Measurements from ENCODE around the gene LIMA1. TPM values are rescaled to one million over a fixed set of nuclear protein-coding genes. Genes with fewer than 3 reads are reported as not detected.

The LIMA1 gene
- total and polyA plus RNA-seq, 9 of the 15 experiments (the other 6 are each of a cell fraction or from before 2014, with no cell fraction given): 20.2 to 37.8 (median 27.3) TPM

DNA sequence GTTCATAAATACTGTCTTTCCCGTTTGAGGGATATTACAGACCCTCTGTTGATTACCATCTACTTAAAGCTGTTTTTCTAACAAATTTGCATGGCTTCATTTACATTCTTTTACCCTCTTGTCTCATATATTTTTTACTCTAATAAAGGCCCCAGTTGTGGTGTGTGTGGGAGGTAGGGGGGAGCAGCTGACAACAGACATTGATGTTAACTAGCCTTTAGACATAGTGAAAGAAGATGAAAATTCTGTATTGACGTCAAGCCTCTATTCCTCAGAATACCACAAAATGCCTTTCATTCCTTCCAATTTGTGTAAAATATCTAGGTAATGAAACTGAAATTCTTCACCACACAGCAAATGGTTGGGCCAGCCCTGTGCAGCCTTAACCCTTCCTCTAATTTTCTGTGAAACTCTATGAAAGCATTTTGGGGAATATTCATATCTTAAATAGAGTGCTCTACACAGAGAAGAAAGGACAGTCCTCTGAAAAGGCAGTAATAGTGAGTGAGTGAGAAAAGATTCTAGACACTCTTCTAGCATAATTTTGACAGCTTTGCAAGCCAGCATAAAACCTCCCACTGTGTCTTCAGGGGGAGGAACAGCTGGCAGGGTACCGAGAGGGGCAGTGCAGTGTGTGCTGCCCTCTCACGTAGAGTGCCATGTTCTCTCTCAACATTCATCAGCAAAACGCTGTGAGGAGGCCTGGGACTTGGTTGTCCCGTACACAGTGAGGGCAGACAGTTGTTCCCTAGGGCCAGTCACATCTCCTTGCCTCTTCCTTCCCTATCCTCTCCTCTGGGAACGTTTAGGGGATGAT is 96.0 kb downstream of the LIMA1 start:
- 44% methylated on average over 7 of the region's 7 CpGs for WGBS (ENCODE audit: insufficient coverage, low coverage, missing lambda C conversion rate)
- POLR2A ChIA-PET: interaction anchor here (0.6 kb wide), 1 partner anchor 55 kb away, joined by 3 read pairs; no protein-coding TSS in a partner anchor
- no peak for DNase-seq (ENCODE audit: extremely low read depth in 1 of 4, low spot score in 3 of 4)
- no peaks in the 10 kb centered on the region for H3K9me1 ChIP-seq (ENCODE audit: control insufficient read depth, insufficient read depth, low read length)
- CTCF ChIA-PET (ENCODE audit: low intra/inter-chr PET ratio): no interaction called here
- no peaks in the 10 kb centered on the region for H3K79me2 ChIP-seq (ENCODE audit: control insufficient read depth, insufficient read depth, low read length)
- no peak overlapping the region for H2AFZ ChIP-seq (ENCODE audit: low read depth, low read length)
- no peaks in the 10 kb centered on the region for H3K9me3 ChIP-seq (replicated peaks; ENCODE audit: control insufficient read depth, insufficient read depth, low read depth, low read length)
- H3K4me3 ChIP-seq: no peak overlapping the region
- no peaks in the 10 kb centered on the region for H4K20me1 ChIP-seq (replicated peaks; ENCODE audit: control insufficient read depth, insufficient read depth, low read length)
- FAIRE-seq: no peak
- 0 out of 5 replicates have a peak, but pooled peaks cover 0 to 4% of the 10 kb centered on the region in 2 experiments for H3K4me1 ChIP-seq (replicated peaks in 1 of 2; ENCODE audit: control insufficient read depth in 2 of 2, insufficient read depth in 2 of 2, low read length in 2 of 2)
- no TSS peak for BruUV-seq (replicated peaks)
- H3K4me2 ChIP-seq (ENCODE audit: insufficient read depth, low read length): no peak overlapping the region
- intact Hi-C loops (cut with micrococcal nuclease): no loop called here
- in situ Hi-C loops (cut with MboI): no loop called here
- TF ChIP-seq SNRNP70 (optimal IDR thresholded peaks at IDR 0.05; ENCODE audit: low read depth, low read length) (no peak), HSF4 (CRISPR knock-in tag; IDR thresholded peaks at IDR 0.05; ENCODE audit: borderline replicate concordance) (no peak), MCM3 (IDR thresholded peaks at IDR 0.05) (no peak), NCOA4 (IDR thresholded peaks at IDR 0.05; ENCODE audit: partially characterized antibody) (no peak), ZNF584 (CRISPR knock-in tag; IDR thresholded peaks at IDR 0.05; ENCODE audit: low read depth) (no peak), TCF7 (IDR thresholded peaks at IDR 0.05; ENCODE audit: borderline replicate concordance) (no peak), PRMT5 (CRISPR knock-in tag; IDR thresholded peaks at IDR 0.05) (no peak), SIRT6 (IDR thresholded peaks at IDR 0.05; ENCODE audit: low read depth, low read length) (no peak)
- TF ChIP-seq, protein P1, sequence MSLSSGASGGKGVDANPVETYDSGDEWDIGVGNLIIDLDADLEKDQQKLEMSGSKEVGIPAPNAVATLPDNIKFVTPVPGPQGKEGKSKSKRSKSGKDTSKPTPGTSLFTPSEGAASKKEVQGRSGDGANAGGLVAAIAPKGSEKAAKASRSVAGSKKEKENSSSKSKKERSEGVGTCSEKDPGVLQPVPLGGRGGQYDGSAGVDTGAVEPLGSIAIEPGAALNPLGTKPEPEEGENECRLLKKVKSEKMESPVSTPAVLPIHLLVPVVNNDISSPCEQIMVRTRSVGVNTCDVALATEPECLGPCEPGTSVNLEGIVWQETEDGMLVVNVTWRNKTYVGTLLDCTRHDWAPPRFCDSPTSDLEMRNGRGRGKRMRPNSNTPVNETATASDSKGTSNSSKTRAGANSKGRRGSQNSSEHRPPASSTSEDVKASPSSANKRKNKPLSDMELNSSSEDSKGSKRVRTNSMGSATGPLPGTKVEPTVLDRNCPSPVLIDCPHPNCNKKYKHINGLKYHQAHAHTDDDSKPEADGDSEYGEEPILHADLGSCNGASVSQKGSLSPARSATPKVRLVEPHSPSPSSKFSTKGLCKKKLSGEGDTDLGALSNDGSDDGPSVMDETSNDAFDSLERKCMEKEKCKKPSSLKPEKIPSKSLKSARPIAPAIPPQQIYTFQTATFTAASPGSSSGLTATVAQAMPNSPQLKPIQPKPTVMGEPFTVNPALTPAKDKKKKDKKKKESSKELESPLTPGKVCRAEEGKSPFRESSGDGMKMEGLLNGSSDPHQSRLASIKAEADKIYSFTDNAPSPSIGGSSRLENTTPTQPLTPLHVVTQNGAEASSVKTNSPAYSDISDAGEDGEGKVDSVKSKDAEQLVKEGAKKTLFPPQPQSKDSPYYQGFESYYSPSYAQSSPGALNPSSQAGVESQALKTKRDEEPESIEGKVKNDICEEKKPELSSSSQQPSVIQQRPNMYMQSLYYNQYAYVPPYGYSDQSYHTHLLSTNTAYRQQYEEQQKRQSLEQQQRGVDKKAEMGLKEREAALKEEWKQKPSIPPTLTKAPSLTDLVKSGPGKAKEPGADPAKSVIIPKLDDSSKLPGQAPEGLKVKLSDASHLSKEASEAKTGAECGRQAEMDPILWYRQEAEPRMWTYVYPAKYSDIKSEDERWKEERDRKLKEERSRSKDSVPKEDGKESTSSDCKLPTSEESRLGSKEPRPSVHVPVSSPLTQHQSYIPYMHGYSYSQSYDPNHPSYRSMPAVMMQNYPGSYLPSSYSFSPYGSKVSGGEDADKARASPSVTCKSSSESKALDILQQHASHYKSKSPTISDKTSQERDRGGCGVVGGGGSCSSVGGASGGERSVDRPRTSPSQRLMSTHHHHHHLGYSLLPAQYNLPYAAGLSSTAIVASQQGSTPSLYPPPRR (CRISPR knock-in tag; IDR thresholded peaks at IDR 0.05; ENCODE audit: borderline replicate concordance): no peak
- TF ChIP-seq, protein P2, sequence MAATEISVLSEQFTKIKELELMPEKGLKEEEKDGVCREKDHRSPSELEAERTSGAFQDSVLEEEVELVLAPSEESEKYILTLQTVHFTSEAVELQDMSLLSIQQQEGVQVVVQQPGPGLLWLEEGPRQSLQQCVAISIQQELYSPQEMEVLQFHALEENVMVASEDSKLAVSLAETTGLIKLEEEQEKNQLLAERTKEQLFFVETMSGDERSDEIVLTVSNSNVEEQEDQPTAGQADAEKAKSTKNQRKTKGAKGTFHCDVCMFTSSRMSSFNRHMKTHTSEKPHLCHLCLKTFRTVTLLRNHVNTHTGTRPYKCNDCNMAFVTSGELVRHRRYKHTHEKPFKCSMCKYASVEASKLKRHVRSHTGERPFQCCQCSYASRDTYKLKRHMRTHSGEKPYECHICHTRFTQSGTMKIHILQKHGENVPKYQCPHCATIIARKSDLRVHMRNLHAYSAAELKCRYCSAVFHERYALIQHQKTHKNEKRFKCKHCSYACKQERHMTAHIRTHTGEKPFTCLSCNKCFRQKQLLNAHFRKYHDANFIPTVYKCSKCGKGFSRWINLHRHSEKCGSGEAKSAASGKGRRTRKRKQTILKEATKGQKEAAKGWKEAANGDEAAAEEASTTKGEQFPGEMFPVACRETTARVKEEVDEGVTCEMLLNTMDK (IDR thresholded peaks at IDR 0.05; ENCODE audit: borderline replicate concordance, insufficient read depth, low read depth, low read length, poor library complexity, severe bottlenecking): no peak
- ATAC-seq: no peak
- H3K9ac ChIP-seq (ENCODE audit: insufficient read depth in 1 of 2, low read depth in 2 of 2, low read length in 2 of 2): no peak overlapping the region
- H3K27me3 ChIP-seq (ENCODE audit: control insufficient read depth in 2 of 2, insufficient read depth in 2 of 2, low read length in 2 of 2): no peaks in the 10 kb centered on the region
- no peak overlapping the region for H3K27ac ChIP-seq (ENCODE audit: extremely low read depth, low read depth, low read length)
- peaks cover 5% of the 10 kb centered on the region; the same call in 1 of the 3 replicates for H3K36me3 ChIP-seq (ENCODE audit: control insufficient read depth, insufficient read depth, low read length)
